Spleen (tissue), 11 donors: Measurements from ENCODE around the gene THSD4. TPM values are rescaled to one million over a fixed set of nuclear protein-coding genes. Genes with fewer than 3 reads are reported as not detected.

Experiments used
- DNase-seq: peaks from one replicate; pipeline ENCODE4 v3.0.0-alpha.2; 2020
- H3K27ac ChIP-seq, 8 donors: fragments of 200-600 bp; sonication (generic) in 7 of 8; 1 replicate in 4 of 8; 2 replicates in 4 of 8; pipeline versions ENCODE4 v1.5.0 to v1.8.0; 2016 to 2021; ENCODE audit warnings: inconsistent platforms in 4 of 8, mild to moderate bottlenecking in 4 of 8, moderate library complexity in 1 of 8
- H3K27me3 ChIP-seq, 7 donors: fragments of 200-600 bp; sonication (generic) in 6 of 7; replicated peaks in 1 of 7; 1 replicate in 4 of 7; 2 replicates in 3 of 7; pipeline versions ENCODE4 v1.5.0 to v1.8.0; 2016 to 2021; ENCODE audit warnings: inconsistent platforms in 3 of 7, mild to moderate bottlenecking in 1 of 7
- H3K36me3 ChIP-seq, 6 donors: fragments of 200-600 bp; sonication (generic) in 5 of 6; 1 replicate in 4 of 6; 2 replicates in 2 of 6; pipeline versions ENCODE4 v1.5.0 to v1.8.0; 2016 to 2021; ENCODE audit warnings: inconsistent platforms in 2 of 6
- H3K4me1 ChIP-seq, 6 donors: fragments of 200-600 bp; sonication (generic) in 5 of 6; 1 replicate in 3 of 6; 2 replicates in 3 of 6; pipeline versions ENCODE4 v1.5.0 to v1.8.0; 2016 to 2021; ENCODE audit warnings: inconsistent platforms in 3 of 6
- H3K4me3 ChIP-seq, 8 donors: fragments of 200-600 bp; sonication (generic) in 7 of 8; 1 replicate in 4 of 8; 2 replicates in 4 of 8; pipeline versions ENCODE4 v1.5.0 to v1.8.0; 2016 to 2021; ENCODE audit warnings: inconsistent platforms in 4 of 8, mild to moderate bottlenecking in 4 of 8, moderate library complexity in 2 of 8
- H3K9me3 ChIP-seq, 8 donors: fragments of 200-600 bp; sonication (generic) in 7 of 8; 1 replicate in 4 of 8; 2 replicates in 4 of 8; pipeline versions ENCODE4 v1.5.0 to v1.8.0; 2016 to 2021; ENCODE audit warnings: inconsistent platforms in 4 of 8
- POLR2A ChIP-seq, 3 donors: fragments of 450-650 bp; IDR thresholded peaks; one replicate each; pipeline ENCODE4 v1.5.1; 2017; ENCODE audit warnings: antibody characterized with exemption in 3 of 3, mild to moderate bottlenecking in 1 of 3
- POLR2AphosphoS5 ChIP-seq, 3 donors: sonication (generic); formaldehyde crosslinking; IDR thresholded peaks; one replicate each; pipeline ENCODE4 v1.5.1; 2017; ENCODE audit warnings: antibody characterized with exemption in 3 of 3
- WGBS, 5 donors: extraction: QIAGEN DNeasy Blood & Tissue Kit in 3 of 5; methylation state at CpG; one replicate each; pipeline versions ENCODE4 v1.1.5 to v1.1.7; 2013 to 2018; 5-methylcytosine and 5-hydroxymethylcytosine counted together
- intact Hi-C: fragments of 100-400 bp; cut with DNase I; formaldehyde crosslinking; loops from one replicate; pipeline ENCODE4 v1.15.0; 2023; ENCODE audit warnings: low total_unique reads
- polyA plus RNA-seq, 3 donors: library from polyadenylated mRNA; stranded (reverse); fragments of 200-250 nt; gene quantifications; one replicate each; pipeline ENCODE4 v1.2.1, GENCODE V29; 2013
- total RNA-seq, 7 donors: library from RNA; depleted of rRNA in 3 of 7; stranded (reverse); fragments of >200 nt in 3 of 7; fragmentation: NEBNext Ultra II Directional in 4 of 7; extraction: Animal tissue kit (Norgen Biotek cat#: 25700) in 4 of 7; gene quantifications; one replicate each; pipeline versions ENCODE4 v1.1.0 to v1.2.1, GENCODE V29; 2016 to 2021
- TF ChIP-seq, protein P1 (sequence below), 11 experiments: fragments of 200-600 bp in 7 of 11; fragments of 450-650 bp in 4 of 11; sonication (generic) in 4 of 11; IDR thresholded peaks in 8 of 11; conservative IDR thresholded peaks in 3 of 11; 1 replicate in 7 of 11; 2 replicates in 4 of 11; pipeline versions ENCODE4 v1.4.0 to v1.8.0; 2016 to 2021; ENCODE audit warnings: antibody characterized with exemption in 11 of 11, inconsistent platforms in 4 of 11, mild to moderate bottlenecking in 1 of 11
- donor health status: healthy with polysubstance abuse.
- donor health status: DM: no; HTN: no; CAD: no; lungs with moderate emphysema.
- donor health status: DM: no; HTN: no; CAD: no.
- donor health status: Bipolar disorder and iron deficiency.
- donor health status: healthy.
- donor health status: DM: no; HTN: no; CAD: no.
- donor health status: DM: yes; HTN: yes; CAD: no.

Gene THSD4
- total and polyA plus RNA-seq, 10 donors = 0.29 to 11.3 (median 3.4) TPM

DNA sequence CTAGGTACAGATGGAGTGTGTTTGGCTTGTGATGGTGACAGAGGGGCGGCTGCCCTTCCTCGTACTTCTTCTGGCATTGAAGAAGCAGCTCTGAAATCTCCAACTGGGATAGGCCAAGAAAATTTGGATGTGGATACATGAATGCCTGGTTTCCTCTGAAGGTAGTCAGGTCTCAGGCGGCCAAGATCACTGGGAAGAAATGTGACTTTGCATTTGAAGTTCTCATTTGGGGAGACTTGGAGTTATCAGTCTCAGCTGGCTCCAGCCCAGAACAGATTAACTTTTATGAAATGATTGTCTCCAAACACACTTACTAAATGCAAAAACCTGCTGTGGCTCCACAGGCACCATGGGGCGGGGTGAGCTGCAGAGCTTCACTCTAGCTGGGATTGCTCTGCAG, 215.9 kb downstream of the THSD4 start:
- Histone ChIP-seq H3K27ac (no peak overlapping the region), H3K36me3 (no peaks in the 10 kb centered on the region), H3K4me1 (no peaks in the 10 kb centered on the region), H3K9me3 (no peaks in the 10 kb centered on the region), H3K27me3 (no peaks in the 10 kb centered on the region), H3K4me3 (no peak overlapping the region)
- DNase-seq = no peak
- WGBS, 5 donors = 81 to 95% (median 95%) methylated on average over 4 of the region's 4 CpGs
- intact Hi-C loops = no loop called here
- TF ChIP-seq POLR2AphosphoS5 (IDR thresholded peaks at IDR 0.05) (no peak), POLR2A (IDR thresholded peaks at IDR 0.05) (no peak)
- TF ChIP-seq, protein P1, sequence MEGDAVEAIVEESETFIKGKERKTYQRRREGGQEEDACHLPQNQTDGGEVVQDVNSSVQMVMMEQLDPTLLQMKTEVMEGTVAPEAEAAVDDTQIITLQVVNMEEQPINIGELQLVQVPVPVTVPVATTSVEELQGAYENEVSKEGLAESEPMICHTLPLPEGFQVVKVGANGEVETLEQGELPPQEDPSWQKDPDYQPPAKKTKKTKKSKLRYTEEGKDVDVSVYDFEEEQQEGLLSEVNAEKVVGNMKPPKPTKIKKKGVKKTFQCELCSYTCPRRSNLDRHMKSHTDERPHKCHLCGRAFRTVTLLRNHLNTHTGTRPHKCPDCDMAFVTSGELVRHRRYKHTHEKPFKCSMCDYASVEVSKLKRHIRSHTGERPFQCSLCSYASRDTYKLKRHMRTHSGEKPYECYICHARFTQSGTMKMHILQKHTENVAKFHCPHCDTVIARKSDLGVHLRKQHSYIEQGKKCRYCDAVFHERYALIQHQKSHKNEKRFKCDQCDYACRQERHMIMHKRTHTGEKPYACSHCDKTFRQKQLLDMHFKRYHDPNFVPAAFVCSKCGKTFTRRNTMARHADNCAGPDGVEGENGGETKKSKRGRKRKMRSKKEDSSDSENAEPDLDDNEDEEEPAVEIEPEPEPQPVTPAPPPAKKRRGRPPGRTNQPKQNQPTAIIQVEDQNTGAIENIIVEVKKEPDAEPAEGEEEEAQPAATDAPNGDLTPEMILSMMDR (IDR thresholded peaks at IDR 0.05 in 8 of 11, conservative IDR thresholded peaks at IDR 0.05 in 3 of 11) = no peak

DNA sequence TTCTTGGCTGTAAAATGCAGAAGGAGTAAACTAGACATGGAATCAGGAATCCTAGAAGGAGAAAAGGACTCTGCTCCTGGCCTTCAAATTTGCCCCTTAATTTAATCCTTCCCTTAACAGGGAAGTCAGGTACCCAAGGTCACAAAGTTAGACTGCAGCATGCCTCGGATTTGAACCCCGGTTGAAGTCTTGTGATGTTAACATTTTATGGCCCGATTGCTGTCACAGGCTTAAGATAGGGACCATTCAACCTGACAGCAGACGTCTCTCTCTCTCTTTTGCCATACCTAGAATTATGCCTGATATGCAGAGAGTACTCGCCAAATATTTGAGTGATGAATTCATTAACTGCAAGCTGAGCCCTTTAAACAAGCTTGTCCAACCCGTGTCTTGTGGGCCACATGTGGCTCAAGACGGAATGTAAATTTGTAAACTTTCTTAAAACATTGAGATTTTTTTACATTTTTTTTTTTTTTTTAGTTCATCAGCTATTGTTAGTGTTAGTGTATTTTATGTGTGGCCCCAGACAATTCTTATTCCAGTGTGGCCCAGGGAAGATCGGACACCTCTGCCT, 217.2 kb downstream of the THSD4 start:
- H3K27me3 ChIP-seq = no peaks in the 10 kb centered on the region
- intact Hi-C loops = no loop called here
- 86 to 96% (median 92%) methylated on average over 8 of the region's 8 CpGs for WGBS, 5 donors
- no peaks in the 10 kb centered on the region for H3K36me3 ChIP-seq
- H3K4me3 ChIP-seq = no peak overlapping the region
- no peaks in the 10 kb centered on the region for H3K4me1 ChIP-seq
- no peaks in the 10 kb centered on the region for H3K9me3 ChIP-seq
- no peak overlapping the region for H3K27ac ChIP-seq
- no peak for TF ChIP-seq POLR2AphosphoS5 (IDR thresholded peaks at IDR 0.05)
- no peak for TF ChIP-seq POLR2A (IDR thresholded peaks at IDR 0.05)
- TF ChIP-seq, protein P1 (IDR thresholded peaks at IDR 0.05 in 8 of 11, conservative IDR thresholded peaks at IDR 0.05 in 3 of 11) = no peak
- no peak for DNase-seq

DNA sequence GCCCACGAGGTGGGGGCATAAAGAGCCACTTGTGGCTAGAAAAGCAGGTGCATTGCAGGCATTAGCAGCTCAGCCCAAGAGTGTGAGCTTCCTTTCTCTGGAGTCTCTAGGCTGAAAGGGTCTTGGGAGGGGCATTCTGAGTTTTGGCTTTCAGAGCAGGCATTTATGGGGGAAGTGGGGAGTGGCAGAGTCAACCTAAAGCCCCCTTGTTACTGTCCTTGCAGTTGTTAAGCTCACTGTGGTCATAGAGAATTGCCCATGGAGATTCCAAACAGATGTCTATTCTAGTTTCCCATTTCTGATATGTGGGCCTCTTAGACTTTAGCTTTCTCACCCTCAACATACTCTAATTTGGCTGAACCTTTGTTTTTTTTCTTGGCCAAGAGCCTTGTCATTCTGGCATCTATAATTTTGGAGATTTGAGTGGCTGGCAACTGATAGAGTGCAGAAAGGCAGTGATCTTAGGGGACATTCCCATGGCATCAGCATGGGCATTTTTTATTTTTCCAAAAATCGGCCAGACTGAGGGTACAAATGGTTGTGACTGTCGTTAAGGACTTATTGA, 217.9 kb downstream of the THSD4 start:
- no peaks in the 10 kb centered on the region for H3K36me3 ChIP-seq
- no peaks in the 10 kb centered on the region for H3K27me3 ChIP-seq
- H3K4me1 ChIP-seq = no peaks in the 10 kb centered on the region
- DNase-seq = no peak
- TF ChIP-seq POLR2A (IDR thresholded peaks at IDR 0.05) (no peak), POLR2AphosphoS5 (IDR thresholded peaks at IDR 0.05) (no peak)
- TF ChIP-seq, protein P1 (IDR thresholded peaks at IDR 0.05 in 8 of 11, conservative IDR thresholded peaks at IDR 0.05 in 3 of 11) = no peak
- no peak overlapping the region for H3K4me3 ChIP-seq
- WGBS, 5 donors = 50 to 64% (median 56%) methylated on average over 3 of the region's 3 CpGs
- intact Hi-C loops = no loop called here
- no peaks in the 10 kb centered on the region for H3K9me3 ChIP-seq
- H3K27ac ChIP-seq = peak overlapping the region in 1 of 8 donors; percentile 12

DNA sequence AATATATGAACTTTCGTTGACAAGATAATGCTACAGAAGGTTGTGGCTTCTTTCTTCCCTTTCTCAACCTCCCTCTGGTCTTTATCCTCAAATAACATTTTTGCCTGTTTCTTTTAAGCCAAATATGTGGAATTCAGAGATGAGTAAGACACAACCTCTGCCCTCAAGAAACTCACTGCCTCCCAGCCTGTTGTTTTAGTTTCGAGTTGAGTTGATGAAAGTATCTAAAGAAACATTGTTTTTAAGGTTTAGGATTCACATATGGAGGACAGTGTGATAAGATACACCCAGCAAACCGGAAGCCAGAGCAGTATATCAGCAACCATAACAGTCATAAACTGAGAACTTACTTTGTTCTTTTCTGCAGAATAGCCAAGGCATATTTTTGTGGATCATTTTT, 218.6 kb downstream of the THSD4 start:
- WGBS, 5 donors = 57 to 76% (median 61%) methylated on average over 3 of the region's 3 CpGs
- H3K27ac ChIP-seq = peak overlapping the region in 1 of 8 donors; percentile 38

More for the DNA sequence above, 218.6 kb downstream of the THSD4 start:
- TF ChIP-seq POLR2A (IDR thresholded peaks at IDR 0.05) (no peak), POLR2AphosphoS5 (IDR thresholded peaks at IDR 0.05) (no peak)
- TF ChIP-seq, protein P1 (IDR thresholded peaks at IDR 0.05 in 8 of 11, conservative IDR thresholded peaks at IDR 0.05 in 3 of 11) = no peak
- Histone ChIP-seq H3K27me3 (no peaks in the 10 kb centered on the region), H3K36me3 (no peaks in the 10 kb centered on the region), H3K4me1 (no peaks in the 10 kb centered on the region), H3K9me3 (no peaks in the 10 kb centered on the region), H3K4me3 (no peak overlapping the region)
- intact Hi-C loops = no loop called here
- DNase-seq = no peak
